BE2C (cell line): ENCODE data around the gene RNF215.
A peak's percentile ranks its signal among the peaks of the same experiment; 100 is the strongest.

Source experiments
- DNase-seq: peaks from one replicate; pipeline ENCODE4 v3.0.0-alpha.2; 2020
- H3K27me3 ChIP-seq: fragments of 250-450 bp; sonication (Bioruptor Pico); 2 replicates; pipeline ENCODE4 v1.5.1; 2020; ENCODE audit warnings: mild to moderate bottlenecking
- H3K36me3 ChIP-seq: fragments of 250-450 bp; sonication (Bioruptor Pico); 2 replicates; pipeline ENCODE4 v1.5.1; 2020; ENCODE audit warnings: mild to moderate bottlenecking
- H3K4me1 ChIP-seq: fragments of 250-450 bp; sonication (Bioruptor Pico); 2 replicates; pipeline ENCODE4 v1.5.1; 2020
- H3K4me3 ChIP-seq: 2 replicates; pipeline ENCODE4 v1.5.1; 2011; ENCODE audit warnings: low read depth, low read length
- H3K9me3 ChIP-seq: fragments of 250-450 bp; sonication (Bioruptor Pico); 2 replicates; pipeline ENCODE4 v1.5.1; 2020
- TF ChIP-seq, protein P1 (sequence below): IDR thresholded peaks from 2 replicates; pipeline ENCODE4 v1.5.1; 2012; ENCODE audit warnings: mild to moderate bottlenecking, low read depth, low read length

Gene RNF215

GRCh38 chr22:30392661-30393321 is 5.6 kb upstream of the RNF215 start:
- Histone ChIP-seq H3K4me3 (no peak overlapping the region), H3K4me1 (peaks cover 6% of the 10 kb centered on the region), H3K9me3 (no peaks in the 10 kb centered on the region), H3K36me3 (no peaks in the 10 kb centered on the region), H3K27me3 (peaks cover 5% of the 10 kb centered on the region; the same call in 1 of the 2 replicates)
- DNase-seq: peak; percentile 48
- TF ChIP-seq, protein P1, sequence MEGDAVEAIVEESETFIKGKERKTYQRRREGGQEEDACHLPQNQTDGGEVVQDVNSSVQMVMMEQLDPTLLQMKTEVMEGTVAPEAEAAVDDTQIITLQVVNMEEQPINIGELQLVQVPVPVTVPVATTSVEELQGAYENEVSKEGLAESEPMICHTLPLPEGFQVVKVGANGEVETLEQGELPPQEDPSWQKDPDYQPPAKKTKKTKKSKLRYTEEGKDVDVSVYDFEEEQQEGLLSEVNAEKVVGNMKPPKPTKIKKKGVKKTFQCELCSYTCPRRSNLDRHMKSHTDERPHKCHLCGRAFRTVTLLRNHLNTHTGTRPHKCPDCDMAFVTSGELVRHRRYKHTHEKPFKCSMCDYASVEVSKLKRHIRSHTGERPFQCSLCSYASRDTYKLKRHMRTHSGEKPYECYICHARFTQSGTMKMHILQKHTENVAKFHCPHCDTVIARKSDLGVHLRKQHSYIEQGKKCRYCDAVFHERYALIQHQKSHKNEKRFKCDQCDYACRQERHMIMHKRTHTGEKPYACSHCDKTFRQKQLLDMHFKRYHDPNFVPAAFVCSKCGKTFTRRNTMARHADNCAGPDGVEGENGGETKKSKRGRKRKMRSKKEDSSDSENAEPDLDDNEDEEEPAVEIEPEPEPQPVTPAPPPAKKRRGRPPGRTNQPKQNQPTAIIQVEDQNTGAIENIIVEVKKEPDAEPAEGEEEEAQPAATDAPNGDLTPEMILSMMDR: no peak

GRCh38 chr22:30390974-30391691 is 3.9 kb upstream of the RNF215 start:
- Histone ChIP-seq H3K4me3 (no peak overlapping the region), H3K4me1 (peaks cover 6% of the 10 kb centered on the region), H3K36me3 (no peaks in the 10 kb centered on the region), H3K9me3 (no peaks in the 10 kb centered on the region), H3K27me3 (no peaks in the 10 kb centered on the region)
- DNase-seq: peak; percentile 83
- TF ChIP-seq, protein P1: peak; percentile 87

DNA sequence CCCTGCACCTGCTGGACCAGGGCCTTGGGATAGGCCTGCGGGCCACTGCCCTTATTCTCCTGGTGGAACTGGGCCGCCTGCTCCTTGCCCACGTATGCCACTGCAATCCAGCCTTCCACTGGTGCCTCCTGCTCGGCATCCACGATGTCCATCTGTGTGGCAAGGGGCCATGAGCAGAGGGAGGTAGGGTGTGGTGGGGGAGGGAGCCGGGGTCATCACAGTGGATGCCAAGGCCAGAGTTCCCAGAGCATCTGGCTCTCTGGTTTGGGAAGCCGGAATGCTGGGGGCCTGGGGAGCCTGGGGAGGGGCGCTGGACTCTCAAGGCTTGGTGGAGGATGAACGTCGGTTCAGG is 627 bp downstream of the RNF215 start:
- no peaks in the 10 kb centered on the region for H3K27me3 ChIP-seq
- peak overlapping the region; percentile 64 for H3K4me3 ChIP-seq
- peaks cover 4% of the 10 kb centered on the region for H3K4me1 ChIP-seq
- no peaks in the 10 kb centered on the region for H3K9me3 ChIP-seq
- TF ChIP-seq, protein P1: no peak
- no peak for DNase-seq
- no peaks in the 10 kb centered on the region for H3K36me3 ChIP-seq

DNA sequence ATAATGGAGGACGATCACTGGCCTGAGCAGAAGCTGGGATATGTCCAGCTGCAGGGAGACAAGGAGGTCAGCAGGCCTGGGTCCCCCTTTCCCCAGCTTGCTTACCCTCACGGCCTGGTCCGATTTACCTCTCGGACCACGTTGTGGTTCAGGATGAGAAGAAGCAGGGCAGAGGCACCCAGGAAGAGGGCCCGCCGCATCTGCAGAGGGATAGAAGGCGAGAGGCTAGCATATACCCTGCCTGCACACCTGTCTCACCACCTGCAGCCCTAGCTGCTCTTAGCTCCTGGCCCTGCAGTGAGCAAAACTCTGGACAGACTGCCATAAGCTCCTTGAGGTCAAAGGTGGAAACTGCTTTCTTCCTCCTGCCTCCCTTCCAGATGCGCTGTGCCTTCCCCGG is 1.3 kb downstream of the RNF215 start:
- Histone ChIP-seq H3K4me1 (no peaks in the 10 kb centered on the region), H3K4me3 (no peak overlapping the region), H3K9me3 (no peaks in the 10 kb centered on the region), H3K36me3 (no peaks in the 10 kb centered on the region), H3K27me3 (no peaks in the 10 kb centered on the region)
- TF ChIP-seq, protein P1: no peak
- DNase-seq: no peak

DNA sequence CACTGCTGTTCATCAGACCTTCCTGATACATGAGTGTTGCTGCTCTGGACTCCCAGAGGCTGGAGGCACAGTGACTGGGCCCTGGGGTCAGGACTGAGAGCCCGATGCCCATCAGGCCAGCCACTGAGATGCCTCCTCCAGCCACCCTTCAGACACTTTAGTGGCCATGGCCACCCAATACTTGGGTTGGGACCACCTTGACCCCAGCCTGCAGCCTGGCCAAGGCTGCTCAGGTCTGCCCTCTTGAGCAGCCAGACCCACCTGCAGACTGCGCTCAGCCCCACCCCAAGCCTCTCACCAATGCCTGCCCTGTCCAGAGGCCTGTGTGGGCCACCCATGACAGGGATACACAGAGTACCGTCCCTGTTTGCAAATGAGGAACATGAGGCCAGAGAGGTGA is 4.2 kb downstream of the RNF215 start:
- TF ChIP-seq, protein P1: no peak
- no peaks in the 10 kb centered on the region for H3K4me1 ChIP-seq
- no peaks in the 10 kb centered on the region for H3K27me3 ChIP-seq
- DNase-seq: peak; percentile 3
- H3K4me3 ChIP-seq: no peak overlapping the region
- H3K9me3 ChIP-seq: no peaks in the 10 kb centered on the region
- H3K36me3 ChIP-seq: no peaks in the 10 kb centered on the region

DNA sequence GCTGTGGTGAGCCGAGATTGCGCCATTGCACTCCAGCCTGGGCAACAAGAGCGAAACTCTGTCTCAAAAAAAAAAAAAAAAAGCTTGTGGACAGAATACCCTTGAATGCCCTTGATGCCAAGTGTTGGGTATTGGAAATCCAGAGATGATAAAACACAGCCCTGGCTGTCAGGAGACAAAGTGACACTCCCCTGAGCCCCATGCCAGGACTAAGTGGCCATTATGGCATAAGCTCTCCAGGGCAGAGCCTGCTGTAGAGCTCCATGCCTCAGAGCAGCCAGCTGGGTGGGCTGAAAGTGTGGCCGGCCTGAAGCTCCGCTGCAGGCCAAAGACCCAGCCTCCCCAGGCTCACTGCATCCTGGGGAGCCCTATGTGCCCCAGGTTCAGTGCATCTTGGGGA is 4.9 kb downstream of the RNF215 start:
- Histone ChIP-seq H3K36me3 (no peaks in the 10 kb centered on the region), H3K4me1 (no peaks in the 10 kb centered on the region), H3K4me3 (no peak overlapping the region), H3K9me3 (no peaks in the 10 kb centered on the region), H3K27me3 (no peaks in the 10 kb centered on the region)
- TF ChIP-seq, protein P1: no peak
- no peak for DNase-seq
